Measurements from ENCODE around the gene LRRC7. TPM values are rescaled to one million over a fixed set of nuclear protein-coding genes. Genes with fewer than 3 reads are reported as not detected.

The LRRC7 gene
- not detected for total RNA-seq

DNA sequence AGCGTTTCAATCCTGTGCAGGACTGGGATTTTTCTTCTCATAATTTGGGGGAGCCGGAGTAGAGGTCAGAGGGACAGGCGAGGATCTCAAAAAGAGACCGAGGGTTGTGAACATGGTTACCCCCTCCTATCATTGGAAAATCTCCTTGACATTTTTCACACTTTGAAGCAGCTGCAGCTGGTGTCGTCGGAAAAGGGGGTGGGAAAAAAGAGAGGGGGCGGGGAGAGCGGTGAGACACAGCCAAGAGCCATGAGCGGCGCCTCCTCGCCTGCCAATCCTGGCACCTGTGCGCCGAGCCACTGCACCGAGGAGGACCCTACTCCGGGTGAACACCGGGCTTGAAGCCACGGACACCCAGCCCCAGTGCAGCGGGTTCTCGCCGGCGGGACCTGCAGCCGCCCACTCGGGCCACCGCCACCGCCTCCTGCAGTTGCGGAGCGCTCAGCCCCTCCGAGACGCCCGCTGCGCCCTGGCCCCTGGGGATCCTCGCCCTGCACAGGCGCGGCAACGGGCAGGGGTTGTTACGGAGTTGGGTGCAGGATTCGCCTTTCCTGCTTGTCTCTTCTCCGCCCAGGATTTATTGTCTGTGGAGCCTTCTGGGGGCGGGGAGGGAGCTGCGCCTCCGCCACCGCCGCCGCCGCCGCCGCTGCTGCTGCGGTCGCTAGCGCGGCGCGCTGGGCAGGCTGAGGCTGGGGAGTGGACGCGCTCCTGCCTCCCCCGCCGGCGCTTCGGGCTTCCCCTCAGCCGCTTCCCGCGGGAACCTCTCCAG is at the start of gene LRRC7:
TSS of gene LRRC7 (plus strand) at position 271 of the 769 bp plus-strand sequence. CDS start 718 bp downstream, outside the sequence.
- Mint-ChIP-seq H3K4me3 (no peak within 1 kb of the TSS), H3K27me3 (peaks cover 20 to 29% of the 10 kb centered on the region in 2 donors), H3K27ac (no peak within 1 kb of the TSS), H3K4me1 (ENCODE audit: low read depth in 2 of 2) (peaks cover 0 to 5% of the 10 kb centered on the region in 2 donors), H3K36me3 (peaks cover 10% of the 10 kb centered on the region), H3K9me3 (no peaks in the 10 kb centered on the region)
- ATAC-seq: no peak
- DNase-seq (ENCODE audit: low spot score): no peak

- ATAC-seq (no peak), DNase-seq (ENCODE audit: low spot score) (no peak)
- Mint-ChIP-seq H3K4me1 (ENCODE audit: low read depth in 2 of 2) (no peaks in the 10 kb centered on the region), H3K9me3 (peaks cover 8% of the 10 kb centered on the region), H3K36me3 (no peaks in the 10 kb centered on the region), H3K27ac (no peak overlapping the region), H3K27me3 (no peaks in the 10 kb centered on the region), H3K4me3 (no peak overlapping the region)
These were observed 48.7 kb upstream of the LRRC7 start for GRCh38 chr1:69519006-69519405.

DNA sequence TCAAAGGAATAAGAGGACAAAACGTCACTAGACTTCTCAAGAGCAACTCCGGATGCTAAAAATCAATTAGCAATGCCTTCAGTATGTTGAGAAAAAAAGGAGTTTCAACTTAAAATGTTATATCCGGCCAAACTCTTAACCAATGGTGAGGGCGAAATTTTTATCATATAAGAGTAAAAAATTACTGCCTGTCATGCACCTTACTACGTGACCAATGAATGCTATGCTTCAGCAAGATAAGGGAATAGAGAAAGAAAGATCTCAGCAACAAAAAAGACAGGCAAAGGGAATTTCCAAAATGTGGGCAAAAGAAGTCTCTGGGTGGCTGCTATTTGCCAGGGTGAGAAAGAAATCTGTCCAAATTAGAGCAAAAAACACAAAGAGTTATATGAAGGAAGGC is 47.4 kb upstream of the LRRC7 start:
- Mint-ChIP-seq H3K27ac (no peak overlapping the region), H3K4me3 (no peak overlapping the region), H3K4me1 (ENCODE audit: low read depth in 2 of 2) (no peaks in the 10 kb centered on the region), H3K9me3 (peaks cover 12% of the 10 kb centered on the region), H3K27me3 (no peaks in the 10 kb centered on the region), H3K36me3 (peaks cover 4% of the 10 kb centered on the region)
- ATAC-seq (no peak), DNase-seq (ENCODE audit: low spot score) (no peak)

DNA sequence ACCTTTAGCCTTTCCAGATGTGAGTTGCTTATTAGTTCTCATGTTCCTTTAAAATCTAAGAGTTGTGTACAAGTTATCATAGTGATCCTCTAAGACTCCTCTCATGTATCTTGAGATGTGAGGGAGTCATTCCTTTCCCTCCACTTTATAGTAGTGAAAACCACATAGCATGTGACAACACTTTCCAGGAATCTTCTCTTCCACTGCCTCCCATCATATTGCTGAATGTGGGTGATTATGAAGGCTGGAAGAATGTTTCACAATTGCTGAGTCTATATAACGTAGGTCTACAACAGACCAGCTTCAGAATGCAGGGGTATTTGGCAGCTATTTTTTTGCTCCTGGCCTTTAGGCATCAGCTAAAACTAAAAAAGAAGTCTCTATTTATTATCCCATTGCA is 44.7 kb upstream of the LRRC7 start:
- Mint-ChIP-seq H3K4me1 (ENCODE audit: low read depth in 2 of 2) (no peaks in the 10 kb centered on the region), H3K27ac (no peak overlapping the region), H3K4me3 (no peak overlapping the region), H3K9me3 (peaks cover 14% of the 10 kb centered on the region), H3K27me3 (no peaks in the 10 kb centered on the region), H3K36me3 (peaks cover 4% of the 10 kb centered on the region)
- DNase-seq (ENCODE audit: low spot score) (no peak), ATAC-seq (no peak)

GRCh38 chr1:69523461-69523860 is 44.3 kb upstream of the LRRC7 start:
- H3K36me3 Mint-ChIP-seq: peaks cover 4% of the 10 kb centered on the region
- no peaks in the 10 kb centered on the region for H3K27me3 Mint-ChIP-seq
- no peaks in the 10 kb centered on the region for H3K4me1 Mint-ChIP-seq (ENCODE audit: low read depth in 2 of 2)
- H3K9me3 Mint-ChIP-seq: peaks cover 16% of the 10 kb centered on the region
- H3K27ac Mint-ChIP-seq: no peak overlapping the region
- DNase-seq (ENCODE audit: low spot score) (no peak), ATAC-seq (no peak)
- no peak overlapping the region for H3K4me3 Mint-ChIP-seq

- no peaks in the 10 kb centered on the region for H3K27me3 Mint-ChIP-seq
- H3K27ac Mint-ChIP-seq: no peak overlapping the region
- H3K36me3 Mint-ChIP-seq: peaks cover 4% of the 10 kb centered on the region
- no peak overlapping the region for H3K4me3 Mint-ChIP-seq
- ATAC-seq: no peak
- peaks cover 18% of the 10 kb centered on the region for H3K9me3 Mint-ChIP-seq
- H3K4me1 Mint-ChIP-seq (ENCODE audit: low read depth in 2 of 2): no peaks in the 10 kb centered on the region
- no peak for DNase-seq (ENCODE audit: low spot score)
These were observed 43.7 kb upstream of the LRRC7 start for GRCh38 chr1:69524015-69524414.

DNA sequence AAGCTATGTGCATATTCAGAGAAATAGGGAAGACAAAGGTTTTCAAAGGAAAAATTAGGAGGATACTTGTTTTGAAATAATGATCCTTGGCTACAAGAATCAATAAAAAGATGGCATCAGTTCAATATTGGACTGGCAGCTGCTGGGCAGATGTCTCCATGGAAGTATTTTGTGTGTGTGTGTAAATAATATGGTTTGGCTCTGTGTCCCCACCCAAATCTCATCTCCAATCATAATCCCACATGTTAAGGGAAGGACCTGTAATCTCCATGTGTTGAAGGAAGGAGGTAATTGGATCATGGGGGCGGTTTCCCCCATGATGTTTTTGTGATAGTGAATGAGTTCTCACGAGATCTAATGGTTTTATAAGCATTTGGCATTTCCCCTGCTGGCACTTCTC is 40.4 kb upstream of the LRRC7 start:
- no peak for ATAC-seq
- Mint-ChIP-seq H3K36me3 (peaks cover 4% of the 10 kb centered on the region), H3K27me3 (no peaks in the 10 kb centered on the region), H3K4me3 (no peak overlapping the region), H3K4me1 (ENCODE audit: low read depth in 2 of 2) (no peaks in the 10 kb centered on the region), H3K27ac (no peak overlapping the region), H3K9me3 (peaks cover 18% of the 10 kb centered on the region)
- no peak for DNase-seq (ENCODE audit: low spot score)

- no peaks in the 10 kb centered on the region for H3K27me3 Mint-ChIP-seq
- no peaks in the 10 kb centered on the region for H3K4me1 Mint-ChIP-seq (ENCODE audit: low read depth in 2 of 2)
- DNase-seq (ENCODE audit: low spot score) (no peak), ATAC-seq (no peak)
- H3K27ac Mint-ChIP-seq: no peak overlapping the region
- peaks cover 21% of the 10 kb centered on the region for H3K9me3 Mint-ChIP-seq
- peaks cover 4% of the 10 kb centered on the region for H3K36me3 Mint-ChIP-seq
- no peak overlapping the region for H3K4me3 Mint-ChIP-seq
These were observed 39.3 kb upstream of the LRRC7 start for GRCh38 chr1:69528376-69528775.

DNA sequence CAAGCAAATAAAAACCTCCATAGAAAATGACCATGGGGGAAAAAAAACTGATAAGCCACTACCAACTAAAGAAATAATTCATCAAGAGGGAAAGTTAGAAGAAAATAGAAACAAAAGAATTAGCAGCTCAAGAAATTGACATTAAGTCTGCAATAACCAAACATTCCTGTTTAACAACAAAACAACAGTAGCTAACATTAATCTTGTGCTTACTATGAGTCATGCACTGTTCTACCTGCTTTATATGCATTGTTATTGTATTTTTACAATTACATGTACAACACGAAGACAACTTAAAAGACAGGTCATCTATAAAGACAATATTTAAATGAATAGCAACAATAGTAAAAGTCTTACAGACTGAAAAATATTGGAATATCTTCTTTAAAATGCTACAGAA is 34.4 kb upstream of the LRRC7 start:
- no peaks in the 10 kb centered on the region for H3K36me3 Mint-ChIP-seq

DNA sequence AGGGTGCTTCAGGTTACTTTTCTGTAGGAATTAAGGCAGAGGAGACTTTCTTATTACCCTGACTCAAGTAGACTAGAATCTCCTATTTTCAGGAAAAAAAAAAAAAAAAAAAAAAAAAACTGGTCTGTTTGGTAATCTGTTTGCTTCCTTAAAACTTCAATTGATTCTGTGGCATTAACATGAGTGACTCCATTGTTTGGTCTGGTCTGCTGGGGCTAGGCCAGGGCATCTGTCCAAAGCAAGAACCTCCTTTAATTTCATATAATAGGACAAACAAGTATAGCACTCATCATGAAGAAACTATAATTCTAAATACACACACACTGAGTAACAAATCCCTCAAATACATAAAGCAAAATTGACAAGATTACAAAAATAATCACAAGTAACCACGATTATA is 32.9 kb upstream of the LRRC7 start:
- Mint-ChIP-seq H3K4me1 (ENCODE audit: low read depth in 2 of 2) (no peaks in the 10 kb centered on the region), H3K27me3 (no peaks in the 10 kb centered on the region), H3K9me3 (peaks cover 14% of the 10 kb centered on the region), H3K36me3 (peaks cover 6% of the 10 kb centered on the region), H3K27ac (no peak overlapping the region), H3K4me3 (no peak overlapping the region)
- ATAC-seq (no peak), DNase-seq (ENCODE audit: low spot score) (no peak)

More for the DNA sequence above, 34.4 kb upstream of the LRRC7 start:
- DNase-seq (ENCODE audit: low spot score) (no peak), ATAC-seq (no peak)
- no peak overlapping the region for H3K4me3 Mint-ChIP-seq
- H3K9me3 Mint-ChIP-seq: peaks cover 10% of the 10 kb centered on the region
- no peak overlapping the region for H3K27ac Mint-ChIP-seq
- H3K27me3 Mint-ChIP-seq: no peaks in the 10 kb centered on the region
- no peaks in the 10 kb centered on the region for H3K4me1 Mint-ChIP-seq (ENCODE audit: low read depth in 2 of 2)

DNA sequence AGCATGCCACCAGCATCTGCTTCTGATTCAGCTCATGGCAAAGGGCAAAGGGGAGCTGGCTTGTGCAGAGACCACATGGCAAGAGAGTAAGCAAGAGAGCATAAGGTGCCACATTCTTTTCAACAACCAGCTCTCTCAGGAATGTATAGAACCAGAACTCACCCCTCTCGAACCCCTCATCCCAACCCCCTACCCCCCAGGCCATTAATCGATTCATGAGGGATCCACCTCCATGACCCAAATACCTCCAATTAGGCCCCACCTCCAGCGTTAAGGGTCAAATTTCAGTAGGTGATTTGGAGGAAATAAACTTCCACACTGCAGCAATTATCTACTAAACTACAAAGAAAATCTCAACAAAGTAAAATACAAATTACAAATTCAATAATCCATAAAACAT is 32.2 kb upstream of the LRRC7 start:
- Mint-ChIP-seq H3K4me1 (ENCODE audit: low read depth in 2 of 2) (no peaks in the 10 kb centered on the region), H3K36me3 (peaks cover 6% of the 10 kb centered on the region), H3K27me3 (no peaks in the 10 kb centered on the region), H3K27ac (no peak overlapping the region), H3K4me3 (no peak overlapping the region), H3K9me3 (peaks cover 14% of the 10 kb centered on the region)
- no peak for DNase-seq (ENCODE audit: low spot score)
- no peak for ATAC-seq

- no peak overlapping the region for H3K4me3 Mint-ChIP-seq
- DNase-seq (ENCODE audit: low spot score): no peak
- H3K4me1 Mint-ChIP-seq (ENCODE audit: low read depth in 2 of 2): no peaks in the 10 kb centered on the region
- ATAC-seq: no peak
- no peaks in the 10 kb centered on the region for H3K27me3 Mint-ChIP-seq
- H3K36me3 Mint-ChIP-seq: peaks cover 12% of the 10 kb centered on the region
- H3K27ac Mint-ChIP-seq: no peak overlapping the region
- peaks cover 16% of the 10 kb centered on the region for H3K9me3 Mint-ChIP-seq
These were observed 27.7 kb upstream of the LRRC7 start for GRCh38 chr1:69540052-69540451.

GRCh38 chr1:69551476-69552324 is 16.0 kb upstream of the LRRC7 start:
- Mint-ChIP-seq H3K36me3 (no peaks in the 10 kb centered on the region), H3K9me3 (peaks cover 15% of the 10 kb centered on the region), H3K27me3 (no peaks in the 10 kb centered on the region), H3K4me3 (no peak overlapping the region), H3K27ac (no peak overlapping the region), H3K4me1 (ENCODE audit: low read depth in 2 of 2) (no peaks in the 10 kb centered on the region)
- ATAC-seq (no peak), DNase-seq (ENCODE audit: low spot score) (no peak)

DNA sequence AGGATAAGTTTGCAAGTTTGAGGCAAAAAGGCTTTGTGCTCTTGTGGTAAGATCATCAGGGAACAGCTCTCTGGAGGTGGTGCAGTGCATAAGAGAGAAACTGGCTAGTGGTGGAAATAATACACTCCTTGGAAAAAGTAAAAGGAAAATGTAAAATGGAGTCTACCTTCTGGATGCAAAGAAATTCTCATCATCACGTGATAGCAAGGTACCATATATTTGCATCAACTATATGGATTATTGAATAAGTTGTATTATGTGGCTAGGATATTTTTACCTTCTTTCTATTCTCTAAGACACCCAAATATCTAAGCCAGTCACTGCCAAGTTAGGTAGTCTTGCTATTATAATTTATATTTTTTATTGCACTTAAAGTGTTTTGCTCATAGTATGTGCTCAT is 14.0 kb upstream of the LRRC7 start:
- H3K36me3 Mint-ChIP-seq: no peaks in the 10 kb centered on the region
- ATAC-seq (no peak), DNase-seq (ENCODE audit: low spot score) (no peak)
- no peak overlapping the region for H3K4me3 Mint-ChIP-seq
- no peak overlapping the region for H3K27ac Mint-ChIP-seq
- peaks cover 18% of the 10 kb centered on the region for H3K9me3 Mint-ChIP-seq
- H3K4me1 Mint-ChIP-seq (ENCODE audit: low read depth in 2 of 2): no peaks in the 10 kb centered on the region
- no peaks in the 10 kb centered on the region for H3K27me3 Mint-ChIP-seq
